Measurements from ENCODE around the gene DIP2A. TPM values are rescaled to one million over a fixed set of nuclear protein-coding genes. Genes with fewer than 3 reads are reported as not detected.

DIP2A gene
- total and polyA plus RNA-seq, 2 of the 13 experiments (the other 11 are each of a cell fraction or from before 2014, with no cell fraction given), result 18.5 to 37.6 TPM

DNA sequence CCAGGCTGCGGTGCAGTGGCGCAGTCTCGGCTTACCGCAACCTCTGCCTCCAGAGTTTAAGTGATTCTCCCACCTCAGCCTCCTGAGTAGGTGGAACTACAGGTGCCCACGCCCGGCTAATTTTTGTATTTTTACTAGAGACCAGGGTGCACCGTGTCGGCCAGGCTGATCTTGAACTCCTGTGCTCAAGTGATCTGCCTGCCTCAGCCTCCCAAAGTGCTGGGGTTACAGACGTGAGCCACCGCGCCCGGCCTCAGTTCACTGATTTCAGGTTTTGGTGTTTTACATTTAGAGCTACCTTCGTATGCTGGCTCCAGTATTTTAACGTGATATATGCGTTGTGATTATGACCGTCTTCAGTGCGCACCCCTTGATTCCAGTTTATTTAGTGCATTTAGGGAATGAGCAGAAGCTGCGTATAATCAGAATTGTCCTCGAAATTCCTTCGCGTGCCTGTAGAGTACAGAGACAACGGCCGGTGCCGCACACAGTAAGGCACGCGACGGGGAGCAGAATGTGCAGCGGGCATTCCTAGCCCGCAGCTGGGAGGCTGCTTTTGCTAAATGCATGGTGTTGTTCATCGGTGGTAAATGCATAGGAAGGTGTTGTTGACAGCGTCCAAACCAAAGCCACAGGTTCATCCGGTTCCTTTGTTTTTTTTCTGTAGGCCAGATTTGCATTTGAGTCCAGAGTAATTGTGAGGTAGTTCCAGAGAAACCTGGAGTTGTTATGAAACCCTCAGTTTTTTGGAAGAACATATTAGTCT, 48.9 kb upstream of the DIP2A start (continued):
- TF ChIP-seq PATZ1 (CRISPR knock-in tag; IDR thresholded peaks at IDR 0.05), result no peak
- TF ChIP-seq ZNF124 (CRISPR knock-in tag; IDR thresholded peaks at IDR 0.05), result no peak
- TF ChIP-seq, protein P1, sequence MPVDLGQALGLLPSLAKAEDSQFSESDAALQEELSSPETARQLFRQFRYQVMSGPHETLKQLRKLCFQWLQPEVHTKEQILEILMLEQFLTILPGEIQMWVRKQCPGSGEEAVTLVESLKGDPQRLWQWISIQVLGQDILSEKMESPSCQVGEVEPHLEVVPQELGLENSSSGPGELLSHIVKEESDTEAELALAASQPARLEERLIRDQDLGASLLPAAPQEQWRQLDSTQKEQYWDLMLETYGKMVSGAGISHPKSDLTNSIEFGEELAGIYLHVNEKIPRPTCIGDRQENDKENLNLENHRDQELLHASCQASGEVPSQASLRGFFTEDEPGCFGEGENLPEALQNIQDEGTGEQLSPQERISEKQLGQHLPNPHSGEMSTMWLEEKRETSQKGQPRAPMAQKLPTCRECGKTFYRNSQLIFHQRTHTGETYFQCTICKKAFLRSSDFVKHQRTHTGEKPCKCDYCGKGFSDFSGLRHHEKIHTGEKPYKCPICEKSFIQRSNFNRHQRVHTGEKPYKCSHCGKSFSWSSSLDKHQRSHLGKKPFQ (CRISPR knock-in tag; IDR thresholded peaks at IDR 0.05; ENCODE audit: insufficient replicate concordance), result no peak
- no peak for TF ChIP-seq TCF7L2 (IDR thresholded peaks at IDR 0.05; ENCODE audit: low read depth, low read length)
- no peak for TF ChIP-seq ZNF33A (CRISPR knock-in tag; IDR thresholded peaks at IDR 0.05; ENCODE audit: borderline replicate concordance)
- TF ChIP-seq ZNF432 (CRISPR knock-in tag; IDR thresholded peaks at IDR 0.05; ENCODE audit: borderline replicate concordance), result no peak

- WGBS (ENCODE audit: low lambda C conversion rate), result 97% methylated on average over 9 of the region's 9 CpGs
- intact Hi-C loops (cut with micrococcal nuclease; ENCODE audit: unreplicated experiment), result no loop called here
- Histone ChIP-seq H3K4me1 (ENCODE audit: insufficient read depth, low read length) (no peaks in the 10 kb centered on the region), H3K9me3 (ENCODE audit: low read length) (no peaks in the 10 kb centered on the region), H3K4me3 (replicated peaks in 1 of 3; ENCODE audit: insufficient read depth in 1 of 3, low read depth in 2 of 3, low read length in 3 of 3) (no peak overlapping the region), H3K27ac (ENCODE audit: extremely low read length, insufficient read depth, low read length) (no peak overlapping the region), H3K36me3 (replicated peaks in 1 of 2; ENCODE audit: control insufficient read depth in 1 of 2, insufficient read depth in 2 of 2, low read length in 2 of 2) (peaks cover 1 to 31% of the 10 kb centered on the region in 2 experiments; a peak in 3 of 5 replicates), H4K20me1 (ENCODE audit: insufficient read depth, low read length) (no peaks in the 10 kb centered on the region), H2AFZ (ENCODE audit: low read length) (no peak overlapping the region), H3K27me3 (ENCODE audit: control insufficient read depth in 1 of 2, insufficient read depth in 2 of 2, low read length in 2 of 2) (no peaks in the 10 kb centered on the region), H3K4me2 (ENCODE audit: low read depth, low read length) (no peak overlapping the region), H3K79me2 (ENCODE audit: insufficient read depth, low read length) (no peaks in the 10 kb centered on the region), H3K9ac (ENCODE audit: insufficient read depth, low read depth, low read length) (no peak overlapping the region)
- ATAC-seq, result no peak
- no peak for FAIRE-seq
- DNase-seq (ENCODE audit: low spot score), result no peak
- POLR2A ChIA-PET, result no interaction called here
- no TSS peak for BruUV-seq (replicated peaks)
- CTCF ChIA-PET (ENCODE audit: low intra/inter-chr PET ratio, low total read pairs), result no interaction called here
- in situ Hi-C loops (cut with HindIII; ENCODE audit: extremely low pct_ligation_motif_present, low pct_unique_long_range_greater_than_20kb), result no loop called here
- TF ChIP-seq GATA4 (IDR thresholded peaks at IDR 0.05; ENCODE audit: borderline replicate concordance, low read depth) (no peak), ARID5B (CRISPR knock-in tag; IDR thresholded peaks at IDR 0.05) (no peak), SRSF1 (optimal IDR thresholded peaks at IDR 0.05; ENCODE audit: low read depth, low read length) (no peak), HDAC6 (IDR thresholded peaks at IDR 0.05; ENCODE audit: low read depth, low read length) (no peak), BRD4 (CRISPR knock-in tag; IDR thresholded peaks at IDR 0.05) (no peak)
- TF ChIP-seq, protein P2, sequence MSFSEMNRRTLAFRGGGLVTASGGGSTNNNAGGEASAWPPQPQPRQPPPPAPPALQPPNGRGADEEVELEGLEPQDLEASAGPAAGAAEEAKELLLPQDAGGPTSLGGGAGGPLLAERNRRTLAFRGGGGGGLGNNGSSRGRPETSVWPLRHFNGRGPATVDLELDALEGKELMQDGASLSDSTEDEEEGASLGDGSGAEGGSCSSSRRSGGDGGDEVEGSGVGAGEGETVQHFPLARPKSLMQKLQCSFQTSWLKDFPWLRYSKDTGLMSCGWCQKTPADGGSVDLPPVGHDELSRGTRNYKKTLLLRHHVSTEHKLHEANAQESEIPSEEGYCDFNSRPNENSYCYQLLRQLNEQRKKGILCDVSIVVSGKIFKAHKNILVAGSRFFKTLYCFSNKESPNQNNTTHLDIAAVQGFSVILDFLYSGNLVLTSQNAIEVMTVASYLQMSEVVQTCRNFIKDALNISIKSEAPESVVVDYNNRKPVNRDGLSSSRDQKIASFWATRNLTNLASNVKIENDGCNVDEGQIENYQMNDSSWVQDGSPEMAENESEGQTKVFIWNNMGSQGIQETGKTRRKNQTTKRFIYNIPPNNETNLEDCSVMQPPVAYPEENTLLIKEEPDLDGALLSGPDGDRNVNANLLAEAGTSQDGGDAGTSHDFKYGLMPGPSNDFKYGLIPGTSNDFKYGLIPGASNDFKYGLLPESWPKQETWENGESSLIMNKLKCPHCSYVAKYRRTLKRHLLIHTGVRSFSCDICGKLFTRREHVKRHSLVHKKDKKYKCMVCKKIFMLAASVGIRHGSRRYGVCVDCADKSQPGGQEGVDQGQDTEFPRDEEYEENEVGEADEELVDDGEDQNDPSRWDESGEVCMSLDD (CRISPR knock-in tag; IDR thresholded peaks at IDR 0.05; ENCODE audit: borderline replicate concordance), result no peak
Observed at GRCh38 chr21:46410516-46410915, 48.2 kb upstream of the DIP2A start.

All from HepG2 (cell line).